GM19324 (cell line): ENCODE measurements around the gene OTOR.

Experiments
- ATAC-seq: cut with Tn5 transposase; IDR thresholded peaks from one replicate; pipeline ENCODE4 v1.9.1; 2021; ENCODE audit warnings: mild to moderate bottlenecking, moderate library complexity; ENCODE audit not compliant: unreplicated experiment, low FRiP score

OTOR gene

DNA sequence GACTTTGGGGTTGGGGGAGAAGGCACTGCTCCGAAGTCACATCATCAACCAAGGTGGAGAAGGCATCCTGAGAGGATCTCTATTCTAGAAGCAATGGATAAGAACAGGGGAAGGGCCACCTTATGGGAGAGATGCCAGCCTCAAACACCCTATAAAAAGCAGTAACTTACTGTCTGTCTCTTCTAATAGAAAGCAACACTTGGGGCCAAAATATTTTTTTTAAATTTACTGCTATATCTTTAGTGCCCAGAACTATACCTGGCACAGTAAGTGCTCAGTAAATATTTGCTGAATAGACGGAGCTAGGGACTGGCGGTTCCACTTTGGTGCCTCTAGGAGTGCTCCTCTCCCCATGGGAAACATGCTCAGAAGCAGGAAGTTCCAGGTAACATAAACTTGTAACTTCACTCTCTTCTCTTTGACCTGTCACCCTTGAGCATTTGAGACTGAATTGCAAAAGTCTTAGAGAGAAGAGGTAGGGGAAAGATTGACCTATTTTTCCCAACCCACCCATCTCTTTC lies 807 bp upstream of the OTOR start:
- no peak for ATAC-seq

GRCh38 chr20:16749573-16749972 lies 1.4 kb downstream of the OTOR start:
- ATAC-seq = no peak

- ATAC-seq = no peak
These were observed 3.9 kb downstream of the OTOR start for GRCh38 chr20:16752082-16752481.

- no peak for ATAC-seq
These were observed 4.7 kb downstream of the OTOR start for GRCh38 chr20:16752901-16753300.

DNA sequence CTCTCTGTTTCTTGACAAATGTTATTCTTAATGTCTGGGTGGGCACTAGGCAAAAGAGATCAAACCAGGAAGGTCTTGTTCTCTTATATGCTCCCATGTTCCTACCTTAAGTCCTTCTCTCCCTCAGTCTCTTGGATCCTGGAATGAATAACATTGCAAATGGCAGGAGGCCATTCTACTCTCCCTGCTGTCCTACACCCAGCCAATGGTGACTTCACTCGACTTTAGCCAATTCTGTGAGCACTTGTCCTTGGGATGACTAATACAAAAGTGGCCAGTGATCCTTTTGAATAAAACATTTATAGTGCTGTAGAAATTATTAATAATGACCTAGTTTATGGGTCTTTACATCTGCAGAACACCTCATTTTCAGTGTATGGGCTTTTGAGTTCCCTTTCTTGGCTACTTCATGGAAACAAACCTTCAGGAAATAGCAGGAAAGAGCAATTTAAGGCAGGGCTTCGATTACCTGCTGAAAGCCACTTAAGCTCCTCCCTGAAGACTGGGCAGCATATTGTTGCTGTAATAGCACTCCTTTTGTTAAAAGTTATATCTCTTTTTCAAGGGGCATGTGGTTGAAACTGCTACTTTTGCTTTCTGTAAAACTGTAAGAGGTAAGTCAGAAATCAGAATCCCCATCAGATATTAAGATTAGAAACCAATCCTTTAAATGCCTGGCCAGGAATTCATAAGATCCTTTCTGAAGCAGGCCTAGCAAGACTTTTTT lies 10.5 kb downstream of the OTOR start:
- ATAC-seq = no peak

GRCh38 chr20:16759181-16759563 lies 11.0 kb downstream of the OTOR start:
- ATAC-seq = no peak

DNA sequence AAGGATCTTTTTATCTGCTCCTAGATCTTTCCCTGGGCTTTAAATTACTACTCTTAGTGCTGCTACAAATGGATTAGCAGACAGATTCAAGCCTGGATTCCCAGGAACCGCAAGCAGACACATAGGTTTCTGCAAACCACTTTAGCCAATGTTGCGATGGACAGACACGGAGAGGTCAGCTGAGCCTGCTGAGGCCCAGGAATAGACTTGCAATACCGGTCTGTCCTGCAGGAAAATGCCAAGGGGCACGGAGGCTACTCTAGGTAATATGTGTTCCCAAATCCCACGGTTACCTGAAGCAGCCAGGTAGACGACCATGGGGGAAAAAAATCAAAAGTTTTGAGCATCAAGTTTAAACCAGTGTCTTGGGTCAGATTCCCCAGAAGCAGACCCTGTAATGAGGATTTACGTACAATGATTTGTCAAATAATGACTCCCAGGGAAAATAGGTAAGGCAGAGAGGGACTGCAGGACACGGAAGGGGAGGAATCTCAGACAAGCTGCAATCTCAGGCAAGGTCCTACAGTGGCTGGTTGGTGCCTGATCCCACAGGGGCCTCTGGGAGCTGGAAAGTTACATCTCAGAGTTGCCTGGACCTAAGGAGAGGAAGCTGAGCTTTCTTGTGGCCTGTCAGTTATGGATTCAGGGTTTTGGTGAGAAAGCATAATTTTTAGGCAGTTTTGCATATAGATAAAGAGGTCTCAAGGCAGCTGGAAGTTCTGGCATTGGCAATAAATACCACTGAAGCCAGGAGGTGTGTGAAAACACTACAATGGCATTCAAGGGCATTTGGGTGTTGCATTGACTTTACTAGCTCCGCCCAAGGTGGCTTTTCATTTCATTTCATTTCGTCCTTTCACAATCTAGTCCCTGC lies 12.5 kb downstream of the OTOR start:
- ATAC-seq = no peak

DNA sequence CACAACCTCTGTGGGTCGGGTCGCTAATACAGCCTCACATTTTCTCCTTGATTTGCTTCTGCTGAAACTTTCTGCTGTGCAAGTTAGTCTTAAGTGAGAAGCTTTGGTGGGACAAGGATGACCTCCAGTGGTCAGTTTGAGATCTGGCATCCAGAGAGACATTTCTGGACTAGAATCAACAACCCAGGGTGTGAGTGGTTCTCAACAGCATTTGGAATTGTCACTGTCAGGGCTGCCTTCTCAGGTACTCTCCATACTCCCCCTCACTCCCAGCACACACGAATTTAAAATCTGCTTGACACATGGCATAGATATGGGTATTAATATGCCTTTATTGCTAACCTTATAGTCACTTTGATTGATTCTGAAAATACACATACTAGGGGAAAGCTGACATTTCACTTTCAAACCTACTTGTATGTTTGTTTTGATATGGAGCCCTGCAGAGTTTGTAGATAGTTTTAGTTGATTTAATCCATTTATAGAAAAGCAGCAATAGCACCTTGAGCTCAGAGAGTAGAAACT lies 13.2 kb downstream of the OTOR start:
- ATAC-seq = peak; percentile 66

DNA sequence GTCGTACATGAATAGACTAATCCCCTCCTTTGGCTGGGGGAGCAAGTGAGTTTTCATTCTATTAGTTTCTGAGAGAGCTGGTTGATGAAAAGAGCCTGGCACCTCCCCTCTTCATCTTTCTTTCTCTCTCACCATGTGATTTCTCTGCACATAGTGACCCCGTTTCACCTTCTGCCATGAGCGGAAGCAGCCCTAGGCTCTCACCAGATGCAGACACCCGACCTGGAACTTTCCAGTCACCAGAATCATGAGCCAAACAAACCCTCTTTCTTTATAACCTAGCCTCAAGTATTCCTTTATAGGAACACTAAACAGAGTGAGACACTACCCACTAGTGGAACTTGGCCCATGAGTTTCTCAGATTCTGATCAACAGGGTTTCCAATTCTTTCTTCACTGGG lies 16.4 kb downstream of the OTOR start:
- ATAC-seq = no peak

DNA sequence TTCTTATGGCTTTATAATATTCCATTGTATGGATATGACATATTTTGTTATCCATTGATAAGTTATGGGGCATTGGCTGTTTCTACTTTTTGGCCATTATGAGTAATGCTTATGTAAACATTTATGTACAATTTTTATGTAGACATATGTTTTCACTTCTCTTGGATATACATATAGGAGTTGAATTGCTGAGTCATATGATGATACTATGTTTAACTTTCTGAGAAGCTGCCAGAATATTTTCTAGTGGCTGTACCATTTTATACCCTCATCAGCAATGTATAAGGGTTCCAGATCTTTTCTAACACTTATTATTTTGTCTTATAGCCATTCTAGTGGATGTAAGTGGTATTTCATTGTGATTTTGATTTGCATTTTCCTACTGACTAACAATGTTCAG lies 23.1 kb downstream of the OTOR start:
- ATAC-seq = no peak

DNA sequence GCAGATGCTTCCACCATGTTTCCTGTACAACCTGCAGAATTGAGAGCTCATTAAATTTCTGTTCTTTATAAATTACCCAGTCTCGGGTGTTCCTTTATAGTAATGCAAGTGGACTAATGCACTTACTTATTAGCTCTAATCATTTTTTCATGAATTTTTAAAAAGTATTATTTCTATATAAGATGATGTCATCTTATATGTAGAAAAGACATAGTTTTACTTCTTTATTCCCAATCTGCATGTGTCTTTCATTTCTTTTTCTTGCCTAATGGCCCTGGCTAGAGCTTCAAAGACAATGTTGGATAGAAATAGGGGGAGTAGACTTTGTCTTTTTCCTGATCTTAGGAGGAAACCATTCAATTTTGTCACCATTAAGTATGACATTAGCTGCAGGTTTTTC lies 27.8 kb downstream of the OTOR start:
- no peak for ATAC-seq

DNA sequence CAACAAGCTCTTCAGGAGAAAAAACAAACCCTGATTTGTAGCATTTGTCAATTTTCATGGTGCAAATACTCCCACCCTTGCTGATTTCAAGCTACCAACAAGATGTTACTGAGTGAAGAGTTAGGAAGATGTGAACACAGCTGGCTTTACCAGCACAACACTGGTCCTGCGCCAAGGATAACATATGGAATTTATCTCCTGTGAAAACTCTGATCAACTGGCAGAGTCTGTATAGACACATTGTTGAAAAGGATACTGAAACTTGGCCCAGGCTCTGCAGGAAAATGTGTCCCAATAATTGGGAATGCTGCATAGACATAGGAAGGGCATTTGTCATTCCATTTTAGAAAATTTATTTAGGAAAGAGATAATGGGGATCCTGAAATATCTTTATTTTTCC lies 29.0 kb downstream of the OTOR start:
- ATAC-seq = no peak

DNA sequence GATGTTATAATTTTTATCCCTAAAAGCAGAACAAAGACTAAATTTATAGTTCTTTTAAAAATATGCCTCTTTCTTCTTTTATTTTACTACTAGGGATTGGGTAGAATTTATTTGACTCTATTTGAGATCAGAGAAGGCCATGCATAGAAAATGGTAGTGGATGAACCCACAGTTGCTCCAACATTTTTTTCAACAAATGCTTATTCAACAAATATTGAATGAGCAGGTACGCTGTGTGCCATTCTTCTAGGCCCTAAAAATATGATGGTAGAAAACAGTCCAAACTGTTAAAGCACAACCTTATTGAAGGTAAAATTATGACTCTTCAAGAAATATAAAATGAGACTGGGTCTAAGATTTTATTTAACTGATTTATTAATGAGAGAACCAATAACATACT lies 30.0 kb downstream of the OTOR start:
- no peak for ATAC-seq

DNA sequence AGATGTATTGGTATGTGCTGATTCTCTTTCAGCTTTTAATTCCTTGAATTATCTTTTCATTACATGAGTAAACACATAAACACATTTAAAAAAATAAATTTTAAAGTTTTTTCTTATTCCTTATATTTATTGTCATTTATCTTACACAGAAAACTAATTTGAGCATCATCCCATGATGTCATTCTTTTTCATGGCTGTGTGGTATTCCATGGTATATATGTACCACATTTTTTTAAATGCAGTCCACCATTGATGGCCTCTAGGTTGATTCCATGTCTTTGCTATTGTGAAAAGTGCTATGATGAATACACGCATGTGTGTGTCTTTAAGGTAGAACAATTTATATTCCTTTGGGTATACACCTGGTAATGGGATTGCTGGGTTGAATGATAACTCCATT lies 33.3 kb downstream of the OTOR start:
- no peak for ATAC-seq

DNA sequence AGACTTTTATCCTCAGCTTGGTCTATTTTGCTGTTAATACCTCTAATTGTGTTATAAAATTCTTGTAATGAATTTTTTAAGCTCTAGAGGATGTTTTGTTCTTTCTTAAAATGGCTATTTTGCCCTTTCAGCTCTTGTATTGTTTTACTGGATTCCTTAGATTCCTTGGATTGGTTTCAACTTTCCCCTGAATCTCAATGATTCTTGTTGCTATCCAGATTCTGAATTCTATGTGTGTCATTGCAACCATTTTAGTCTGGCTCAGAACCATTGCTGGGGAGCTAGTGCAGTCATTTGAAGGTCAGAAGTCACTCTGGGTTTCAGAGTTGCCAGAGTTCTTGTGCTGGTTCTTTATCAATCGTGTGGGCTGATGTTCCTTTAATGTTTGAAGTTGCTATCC lies 37.1 kb downstream of the OTOR start:
- no peak for ATAC-seq
